Endothelial cell of umbilical vein (primary cell): ENCODE measurements around the gene IL3. TPM values are rescaled to one million over a fixed set of nuclear protein-coding genes. Genes with fewer than 3 reads are reported as not detected.

Source experiments
- BruUV-seq: library from RNA; stranded (reverse); fragments of 400-500 nt; replicated peaks from 2 replicates; lab custom pipeline; 2021; lab: Mats Ljungman, UMichigan
- CTCF ChIA-PET: fragments of 300-600, 350-600 bp; sonication (Branson Sonifier 250); formaldehyde crosslinking; loops from one replicate; lab custom pipeline; 2021; ENCODE audit warnings: antibody characterized with exemption, inconsistent platforms; lab: Charles Lee
- POLR2A ChIA-PET: fragments of 300-600, 350-600 bp; sonication (Branson Sonifier 250); formaldehyde crosslinking; loops from one replicate; lab custom pipeline; 2021; ENCODE audit warnings: antibody characterized with exemption, inconsistent platforms; lab: Charles Lee
- DNase-seq: peaks from one replicate; pipeline ENCODE4 v3.0.0-alpha.2; 2011; ENCODE audit warnings: low read depth, low spot score
- FAIRE-seq: peaks from 2 replicates; lab custom pipeline; 2011; peaks lifted over from hg19 to GRCh38; lab: Jason Lieb, UNC
- H2AFZ ChIP-seq: 2 replicates; pipeline ENCODE4 v1.6.0; 2012; ENCODE audit warnings: low read depth, low read length, control low read depth, inconsistent platforms
- H3K27ac ChIP-seq: 2 replicates; pipeline ENCODE4 v1.5.1; 2011; ENCODE audit warnings: low read depth, mild to moderate bottlenecking, control low read depth, low read length, moderate library complexity; ENCODE audit not compliant: insufficient read depth
- H3K27me3 ChIP-seq, 2 experiments: 2 replicates each; pipeline versions ENCODE4 v1.6.0 to v1.6.1; 2011; ENCODE audit warnings: low read length in 2 of 2, mixed read lengths in 1 of 2; ENCODE audit not compliant: control insufficient read depth in 2 of 2, insufficient read depth in 2 of 2
- H3K36me3 ChIP-seq, 2 experiments: 2 replicates in 1 of 2; 3 replicates in 1 of 2; pipeline ENCODE4 v1.5.1; 2011; ENCODE audit warnings: low read length in 2 of 2, mild to moderate bottlenecking in 1 of 2, moderate library complexity in 1 of 2; ENCODE audit not compliant: control insufficient read depth in 2 of 2, insufficient read depth in 2 of 2; ENCODE audit errors: extremely low read depth in 1 of 2
- H3K4me1 ChIP-seq: 3 replicates; pipeline ENCODE4 v1.5.1; 2011; ENCODE audit warnings: mild to moderate bottlenecking, low read length; ENCODE audit not compliant: control insufficient read depth, insufficient read depth; ENCODE audit errors: extremely low read depth
- H3K4me2 ChIP-seq: 2 replicates; pipeline ENCODE4 v1.6.1; 2011; ENCODE audit warnings: low read length, control low read depth, mixed read lengths; ENCODE audit not compliant: insufficient read depth
- H3K4me3 ChIP-seq, 3 experiments: fragments of 200-600 bp in 1 of 3; sonication (generic), shearing (Covaris generic) in 1 of 3; replicated peaks in 1 of 3; 2 replicates each; pipeline ENCODE4 v1.5.1; 2011 to 2016; ENCODE audit warnings: control low read depth in 3 of 3, low read length in 3 of 3, mild to moderate bottlenecking in 2 of 3, inconsistent platforms in 1 of 3, low read depth in 1 of 3, moderate library complexity in 1 of 3; ENCODE audit not compliant: insufficient read depth in 1 of 3
- H3K79me2 ChIP-seq: 2 replicates; pipeline ENCODE4 v1.6.0; 2012; ENCODE audit warnings: low read length, inconsistent platforms; ENCODE audit not compliant: control insufficient read depth, insufficient read depth
- H3K9ac ChIP-seq: replicated peaks from 2 replicates; pipeline ENCODE3; 2011; ENCODE audit warnings: low read length, control low read depth; ENCODE audit not compliant: insufficient read depth; ENCODE audit errors: extremely low read depth
- H3K9me1 ChIP-seq: replicated peaks from 3 replicates; pipeline ENCODE4 v1.6.0; 2011; ENCODE audit warnings: mild to moderate bottlenecking, low read length; ENCODE audit not compliant: control insufficient read depth, insufficient read depth; ENCODE audit errors: extremely low read depth
- H3K9me3 ChIP-seq: replicated peaks from 2 replicates; pipeline ENCODE4 v1.5.1; 2012; ENCODE audit warnings: low read length, inconsistent platforms; ENCODE audit not compliant: control insufficient read depth, insufficient read depth
- H4K20me1 ChIP-seq: replicated peaks from 2 replicates; pipeline ENCODE3; 2011; ENCODE audit warnings: mild to moderate bottlenecking, low read length; ENCODE audit not compliant: control insufficient read depth, insufficient read depth; ENCODE audit errors: extremely low read depth
- CTCF ChIP-seq, 2 donors: IDR thresholded peaks; 1 replicate in 1 of 2; 2 replicates in 1 of 2; pipeline ENCODE4 v1.5.1; 2011; ENCODE audit warnings: low read length in 2 of 2, mild to moderate bottlenecking in 2 of 2, moderate library complexity in 2 of 2, control low read depth in 1 of 2, inconsistent platforms in 1 of 2, low read depth in 1 of 2; ENCODE audit not compliant: insufficient read depth in 1 of 2; ENCODE audit errors: extremely low read depth in 1 of 2
- EZH2 ChIP-seq: IDR thresholded peaks from 2 replicates; pipeline ENCODE4 v1.6.1; 2012; ENCODE audit warnings: borderline replicate concordance, low read depth, mild to moderate bottlenecking, moderate library complexity, low read length, inconsistent platforms; ENCODE audit not compliant: severe bottlenecking
- FOS ChIP-seq: IDR thresholded peaks from 2 replicates; pipeline ENCODE4 v1.6.1; 2011; ENCODE audit warnings: mild to moderate bottlenecking, low read length, moderate library complexity, borderline replicate concordance; ENCODE audit not compliant: insufficient read depth
- GATA2 ChIP-seq: IDR thresholded peaks from 2 replicates; pipeline ENCODE4 v1.7.0; 2011; ENCODE audit warnings: low read depth, mild to moderate bottlenecking, moderate library complexity, mixed read lengths, low read length; ENCODE audit not compliant: insufficient read length, insufficient read depth
- JUN ChIP-seq: IDR thresholded peaks from 2 replicates; pipeline ENCODE4 v1.6.1; 2011; ENCODE audit warnings: borderline replicate concordance, low read depth; ENCODE audit not compliant: insufficient read length, insufficient read depth
- MYC ChIP-seq: IDR thresholded peaks from one replicate; pipeline ENCODE4 v1.6.1; 2011; ENCODE audit warnings: mild to moderate bottlenecking, low read depth, low read length
- POLR2A ChIP-seq: IDR thresholded peaks from 2 replicates; pipeline ENCODE4 v1.6.1; 2012; ENCODE audit warnings: low read depth, mild to moderate bottlenecking, control low read depth, low read length
- POLR2AphosphoS5 ChIP-seq: IDR thresholded peaks from 2 replicates; pipeline ENCODE4 v1.6.1; 2012; ENCODE audit warnings: low read depth, mild to moderate bottlenecking, control low read depth, low read length, moderate library complexity; ENCODE audit not compliant: insufficient read depth
- dilution Hi-C: fragments of 300-500 bp; cut with MboI; formaldehyde crosslinking; loops from one replicate; pipeline ENCODE4 v1.15.0; 2019; ENCODE audit warnings: low sequenced_read_pairs; ENCODE audit not compliant: extremely low pct_ligation_motif_present
- intact Hi-C: fragments of 100-400 bp; cut with micrococcal nuclease; formaldehyde crosslinking; loops from one replicate; pipeline ENCODE4 v1.10.0; 2022
- polyA plus RNA-seq, 4 experiments: library from polyadenylated mRNA; depleted of rRNA in 3 of 4; stranded (reverse) in 3 of 4; unstranded in 1 of 4; fragments of >200 nt; gene quantifications; 2 replicates each; pipeline versions ENCODE4 v1.2.1 to v1.2.3, GENCODE V29; 2011 to 2012; ENCODE audit warnings: missing spikeins in 1 of 4
- total RNA-seq: library from RNA; stranded (reverse); gene quantifications from 2 replicates; pipeline ENCODE4 v1.2.3, GENCODE V29; 2021
- TF ChIP-seq, protein P1 (sequence below): IDR thresholded peaks from 2 replicates; pipeline ENCODE4 v1.6.1; 2011; ENCODE audit not compliant: insufficient read depth, insufficient read length

The IL3 gene
- total and polyA plus RNA-seq, 2 donors (not counting 3 experiments of a cell fraction or from before 2014, with no cell fraction given), result not detected

GRCh38 chr5:132053483-132053882, 7.0 kb upstream of the IL3 start:
- intact Hi-C loops (no loop called here), dilution Hi-C loops (no loop called here)
- no peak overlapping the region for H2AFZ ChIP-seq
- POLR2A ChIA-PET, result no interaction called here
- no TSS peak for BruUV-seq
- peaks cover 0 to 3% of the 10 kb centered on the region in 2 experiments for H3K27me3 ChIP-seq
- H3K79me2 ChIP-seq, result no peaks in the 10 kb centered on the region
- no peaks in the 10 kb centered on the region for H4K20me1 ChIP-seq
- FAIRE-seq, result no peak
- H3K9me3 ChIP-seq, result no peaks in the 10 kb centered on the region
- no peaks in the 10 kb centered on the region for H3K36me3 ChIP-seq
- CTCF ChIA-PET, result interaction anchor here (1.1 kb wide), 1 partner anchor 9 kb away, joined by 5 read pairs; no protein-coding TSS in a partner anchor
- H3K4me3 ChIP-seq, result no peak overlapping the region
- no peaks in the 10 kb centered on the region for H3K9me1 ChIP-seq
- TF ChIP-seq POLR2A (no peak), JUN (no peak), POLR2AphosphoS5 (no peak), CTCF (IDR thresholded peaks at IDR 0.05; ENCODE audit: extremely low read depth in 1 of 2, insufficient read depth in 1 of 2, low read depth in 1 of 2, low read length in 2 of 2) (no peak), GATA2 (no peak), EZH2 (no peak), FOS (no peak), MYC (no peak)
- TF ChIP-seq, protein P1, sequence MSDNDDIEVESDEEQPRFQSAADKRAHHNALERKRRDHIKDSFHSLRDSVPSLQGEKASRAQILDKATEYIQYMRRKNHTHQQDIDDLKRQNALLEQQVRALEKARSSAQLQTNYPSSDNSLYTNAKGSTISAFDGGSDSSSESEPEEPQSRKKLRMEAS, result no peak
- no peaks in the 10 kb centered on the region for H3K4me1 ChIP-seq
- no peak for DNase-seq
- H3K4me2 ChIP-seq, result no peak overlapping the region
- no peak overlapping the region for H3K9ac ChIP-seq
- H3K27ac ChIP-seq, result no peak overlapping the region
